Activated CD8-positive, alpha-beta memory T cell treated with anti-CD3 and anti-CD28 coated beads, Interleukin-2, amount 50 U/mL, for 48 hours (primary cell): ENCODE results near the gene DNAH3.
"Not testable (repeated sequence)": the region's sequence is repeated elsewhere in the genome, so short reads cannot be mapped to it uniquely, and the experiment has no call there.

Experiments used
- DNase-seq: peaks from one replicate; pipeline ENCODE4 v3.0.0-alpha.2; 2020

Gene DNAH3

GRCh38 chr16:20937736-20938135 lies 212.9 kb downstream of the DNAH3 start:
- no peak for DNase-seq

GRCh38 chr16:20933589-20933988 lies 217.1 kb downstream of the DNAH3 start:
- DNase-seq = no peak

DNA sequence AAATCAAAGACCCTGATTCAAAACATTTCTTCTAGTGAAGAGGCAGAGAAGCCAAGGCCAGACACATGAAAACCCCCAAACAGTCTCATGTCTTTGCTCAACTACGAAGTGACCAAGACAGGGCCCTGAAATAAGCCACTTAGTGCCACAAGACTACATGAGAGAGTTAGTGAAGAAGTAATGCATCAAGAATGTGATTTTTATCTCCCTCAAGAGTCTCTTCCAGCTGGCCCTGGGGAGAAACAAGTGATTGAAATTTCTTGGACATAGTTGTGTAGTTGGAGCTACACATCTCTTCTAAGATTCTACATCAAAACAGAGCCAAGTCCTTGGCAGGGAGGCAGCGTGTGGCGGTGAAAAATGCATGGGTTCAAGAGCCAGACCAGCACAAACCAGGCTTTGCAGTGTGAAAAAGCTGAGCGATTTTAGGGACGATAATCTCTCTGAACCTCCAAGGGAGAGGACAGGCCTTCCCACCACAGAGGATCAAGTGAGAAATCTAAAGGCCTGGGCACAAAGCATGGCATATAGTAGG lies 219.5 kb downstream of the DNAH3 start:
- no peak for DNase-seq

GRCh38 chr16:20930365-20930690 lies 220.3 kb downstream of the DNAH3 start:
- DNase-seq = no peak

DNA sequence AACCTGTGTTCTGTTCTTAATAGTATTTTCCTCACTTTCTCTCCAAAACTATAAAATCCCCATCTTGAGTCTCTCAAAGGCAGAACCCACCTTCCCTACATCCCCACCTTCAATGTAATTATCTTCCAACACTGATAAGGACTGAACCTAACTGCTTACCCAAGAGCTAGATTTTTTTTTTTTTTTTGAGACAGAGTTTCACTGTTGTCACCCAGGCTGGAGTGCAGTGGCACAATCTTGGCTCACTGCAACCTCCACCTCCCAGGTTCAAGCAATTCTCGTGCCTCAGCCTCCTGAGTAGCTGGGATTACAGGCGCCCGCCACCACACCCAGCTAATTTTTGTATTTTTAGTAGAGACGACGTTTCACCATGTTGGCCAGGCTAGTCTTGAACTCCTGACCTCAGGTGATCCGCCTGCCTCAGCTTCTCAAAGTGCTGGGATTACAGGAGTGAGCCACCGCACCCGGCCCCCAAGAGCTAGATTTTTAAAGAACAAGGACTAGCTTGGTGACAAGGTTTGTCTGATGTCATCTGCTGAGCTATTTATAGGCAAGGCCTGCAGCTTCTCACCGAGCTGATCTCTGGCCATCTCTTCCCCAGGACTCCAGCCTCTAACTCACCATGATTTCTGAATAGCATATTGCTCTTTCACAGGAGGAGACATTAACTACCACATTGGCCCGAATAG lies 220.8 kb downstream of the DNAH3 start:
- not testable (repeated sequence) for DNase-seq

DNA sequence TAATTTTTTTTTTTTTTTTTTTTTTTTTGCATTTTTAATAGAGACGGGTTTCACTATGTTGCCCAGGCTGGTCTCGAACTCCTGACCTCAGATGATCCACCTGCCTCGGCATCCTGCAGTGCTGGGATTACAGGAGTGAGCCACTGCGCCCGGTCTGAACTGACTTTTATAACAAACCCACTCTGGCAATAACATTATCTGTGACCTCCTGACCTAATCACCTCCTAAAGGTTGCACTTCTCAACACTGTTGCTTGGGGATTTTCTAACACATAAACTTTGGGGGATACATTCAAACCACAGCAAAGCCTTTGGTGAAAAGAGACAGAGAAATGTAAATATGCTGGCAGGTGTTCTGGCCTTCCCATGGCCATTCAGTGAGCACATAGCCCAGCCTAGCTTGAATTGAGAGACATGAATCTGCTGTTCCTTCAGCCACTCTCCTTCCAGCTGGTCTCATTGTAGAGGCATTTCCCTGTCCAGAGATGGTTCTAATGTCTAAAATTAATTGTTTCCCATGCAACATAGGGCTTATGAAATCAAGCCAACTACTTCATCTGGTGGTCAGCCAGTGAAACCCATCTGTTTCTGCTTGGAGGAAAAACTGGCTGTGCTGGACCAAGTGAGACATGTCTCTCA lies 221.8 kb downstream of the DNAH3 start:
- DNase-seq = no peak

GRCh38 chr16:20925751-20926150 lies 224.9 kb downstream of the DNAH3 start:
- DNase-seq = no peak

- no peak for DNase-seq
These were observed 226.8 kb downstream of the DNAH3 start for GRCh38 chr16:20923876-20924275.

GRCh38 chr16:20920799-20921198 lies 229.8 kb downstream of the DNAH3 start:
- no peak for DNase-seq

GRCh38 chr16:20920091-20920490 lies 230.6 kb downstream of the DNAH3 start:
- no peak for DNase-seq

DNA sequence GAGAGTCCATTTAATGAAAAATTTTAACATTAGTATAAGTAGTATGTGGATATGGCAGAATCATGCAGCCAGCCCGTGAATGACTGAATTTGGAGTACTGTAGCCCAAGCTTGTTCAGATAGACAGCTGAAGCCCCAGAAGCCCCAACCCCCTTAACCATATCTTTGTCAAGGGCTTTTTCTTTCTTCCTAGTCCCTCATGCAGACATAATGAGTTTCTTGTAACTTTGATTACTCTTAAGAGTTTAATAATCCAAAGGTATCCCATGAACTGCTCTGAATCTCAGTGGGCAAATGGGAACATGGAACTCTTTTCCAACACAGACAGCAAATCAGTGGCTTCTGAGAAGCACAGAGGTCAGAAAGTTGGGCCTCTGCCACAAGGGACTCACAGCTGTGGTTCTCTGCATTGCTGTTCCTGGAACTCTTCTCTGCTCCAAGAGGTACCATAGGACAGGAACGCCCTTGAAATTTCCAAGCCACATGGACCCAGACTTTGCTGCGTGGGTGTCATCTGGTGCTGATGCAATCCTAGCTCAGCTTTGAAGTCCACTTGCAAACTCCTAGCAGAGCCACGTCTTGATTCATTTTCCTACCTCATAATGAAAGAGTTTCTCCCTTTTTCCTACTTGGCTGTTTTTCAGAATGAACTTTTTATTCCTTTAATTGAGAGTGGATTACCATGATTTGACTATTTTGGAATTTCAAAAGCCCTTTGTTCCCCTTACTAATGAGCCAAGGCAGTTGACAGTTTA lies 232.0 kb downstream of the DNAH3 start:
- no peak for DNase-seq

- no peak for DNase-seq
These were observed 233.7 kb downstream of the DNAH3 start for GRCh38 chr16:20916942-20917341.

GRCh38 chr16:20916289-20916688 lies 234.4 kb downstream of the DNAH3 start:
- DNase-seq = no peak

DNA sequence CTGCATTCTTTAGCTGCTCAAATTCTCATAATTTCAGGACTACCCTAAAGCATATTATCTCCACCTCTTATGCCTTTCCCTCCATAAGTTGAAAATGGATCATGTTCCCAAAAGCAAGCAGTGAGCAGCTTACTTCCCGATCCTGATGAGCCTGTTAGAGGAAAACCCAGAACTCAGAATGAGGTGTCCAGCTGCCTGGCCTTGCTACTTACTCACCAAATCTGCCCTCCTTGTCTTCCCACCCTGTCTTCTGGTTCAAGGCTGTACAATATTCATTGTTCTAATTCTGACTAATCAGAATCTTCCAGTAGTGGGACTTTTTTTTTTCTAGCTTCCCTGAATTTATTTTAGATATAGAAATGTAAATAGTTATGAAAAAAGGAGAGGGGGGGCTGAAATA lies 239.3 kb downstream of the DNAH3 start:
- DNase-seq = no peak

DNA sequence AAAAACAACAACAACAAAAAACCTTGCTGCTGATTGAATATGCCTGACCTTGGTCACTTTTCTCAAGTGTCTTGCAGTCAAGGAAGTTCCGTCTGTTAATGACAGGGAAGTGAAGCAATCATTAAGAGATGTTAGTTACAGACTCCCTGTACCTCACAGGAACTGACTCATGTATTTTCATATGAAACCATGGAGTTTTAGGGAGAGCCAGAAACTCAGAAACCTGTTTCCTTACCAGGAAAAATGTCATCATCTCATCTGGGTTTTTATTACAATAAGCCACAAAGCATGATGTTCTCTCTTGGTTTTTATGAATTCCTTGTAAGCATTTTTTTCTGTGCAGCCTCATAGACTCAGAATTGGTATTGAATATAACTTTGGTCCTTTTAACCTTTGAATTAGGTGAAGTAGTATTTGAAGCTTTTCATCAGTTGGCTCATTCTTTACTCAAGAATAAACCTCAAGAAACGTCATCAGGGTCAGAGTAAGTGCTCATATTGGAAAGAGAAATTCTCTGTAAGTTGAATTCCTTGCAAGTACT lies 239.8 kb downstream of the DNAH3 start:
- DNase-seq = no peak

DNA sequence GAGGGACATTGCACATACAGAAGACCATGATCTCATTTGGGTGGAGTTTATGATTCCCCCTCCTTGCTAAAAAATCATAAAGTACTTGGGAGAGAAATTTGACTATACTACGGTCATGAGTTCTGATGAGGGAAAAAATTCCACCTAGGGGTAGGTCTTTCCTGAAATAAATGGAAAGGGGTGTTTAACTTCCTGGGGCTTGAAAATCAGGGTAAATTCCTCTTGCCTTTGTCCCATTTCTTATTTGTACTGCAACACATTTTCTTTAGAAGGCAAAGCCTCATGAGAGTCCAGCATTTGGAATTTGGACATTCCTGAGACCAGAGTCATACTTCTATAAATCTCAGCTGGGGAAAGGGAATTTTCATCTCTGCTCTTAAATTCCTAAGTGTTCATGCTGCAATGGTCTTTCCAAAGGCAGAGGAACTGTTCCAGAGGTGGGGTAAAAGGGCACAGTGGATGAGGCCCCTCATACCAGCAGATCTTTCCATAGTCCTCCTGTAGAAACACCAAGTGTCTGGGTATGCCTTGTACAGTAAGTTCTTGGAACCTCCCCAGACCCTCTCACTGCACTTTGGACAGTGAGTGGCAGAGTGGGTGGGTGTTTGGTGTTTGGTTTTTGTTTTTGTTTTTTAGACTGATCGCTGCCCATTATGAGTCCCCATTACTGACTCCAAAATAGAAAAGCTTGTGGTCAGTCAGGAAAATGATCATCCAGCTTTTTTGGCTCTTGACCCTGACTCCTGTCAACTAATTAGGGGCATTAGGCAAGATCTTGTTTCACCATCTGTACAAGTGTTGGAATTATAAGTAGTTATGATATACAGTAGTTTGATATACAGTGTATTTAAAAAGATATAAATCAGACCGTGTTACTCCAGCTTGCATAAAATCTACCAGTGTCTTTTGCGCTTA lies 244.0 kb downstream of the DNAH3 start:
- DNase-seq = no peak

GRCh38 chr16:20905576-20905975 lies 245.1 kb downstream of the DNAH3 start:
- DNase-seq = no peak

GRCh38 chr16:20904507-20905081 lies 246.1 kb downstream of the DNAH3 start:
- DNase-seq = no peak

GRCh38 chr16:20903899-20904506 lies 246.6 kb downstream of the DNAH3 start:
- DNase-seq = no peak

DNA sequence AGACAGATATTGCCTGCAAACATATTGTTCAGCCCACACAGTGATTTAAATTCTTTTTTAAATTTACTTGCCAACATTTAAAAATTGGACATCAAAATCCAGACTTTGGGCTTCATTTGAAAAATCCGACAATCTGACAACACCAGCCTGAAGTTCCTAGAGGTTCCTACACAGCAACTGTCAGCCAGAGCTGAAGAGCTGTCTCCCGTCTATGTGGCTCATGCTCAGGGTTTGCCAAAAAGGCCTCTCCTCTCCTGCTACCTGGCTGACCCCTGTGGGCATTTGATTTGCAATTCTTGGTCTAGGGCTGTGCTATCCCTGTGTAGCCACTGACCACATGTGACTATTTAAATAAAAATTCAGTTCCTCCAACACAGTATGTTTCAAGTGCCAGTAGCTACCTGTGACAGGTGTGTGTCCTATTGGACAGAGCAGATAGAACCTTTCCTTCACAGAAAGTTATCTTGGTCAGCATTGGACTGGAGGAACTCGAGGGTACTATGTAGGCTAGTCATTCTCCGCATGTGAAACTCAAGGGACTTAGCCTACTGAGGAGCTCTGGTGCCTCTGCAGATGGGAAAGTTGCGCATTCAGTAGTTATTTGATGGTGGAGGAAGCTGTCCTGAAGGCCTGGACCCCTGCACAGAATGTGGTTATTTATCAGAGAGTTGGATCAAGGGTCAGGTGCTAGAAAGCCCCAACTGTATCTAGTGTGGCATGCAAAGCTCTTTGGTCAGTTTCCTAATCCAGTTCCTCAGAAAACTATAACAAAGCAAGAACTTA lies 247.3 kb downstream of the DNAH3 start:
- no peak for DNase-seq

DNA sequence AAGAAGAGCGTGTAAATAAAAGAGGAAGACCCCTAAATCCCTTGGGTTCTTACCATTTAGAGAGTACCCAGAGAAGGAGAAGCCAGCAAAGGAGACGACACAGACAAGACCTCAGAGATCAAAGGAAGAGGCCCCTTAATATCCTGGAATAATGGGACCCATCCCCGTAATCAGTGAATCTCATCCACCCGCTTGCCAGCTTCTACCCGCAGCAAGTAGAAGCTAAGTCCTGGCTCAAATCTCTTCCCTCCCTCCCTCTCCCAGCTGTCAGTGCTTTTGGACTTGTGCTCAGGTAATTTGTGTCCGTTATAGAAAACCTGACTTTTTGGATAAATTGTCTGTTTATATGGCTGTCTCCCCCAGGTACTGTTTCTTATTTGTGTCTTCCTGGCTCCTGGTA lies 248.2 kb downstream of the DNAH3 start:
- no peak for DNase-seq
